ENCODE data around the gene SCGB2B2.

DNA sequence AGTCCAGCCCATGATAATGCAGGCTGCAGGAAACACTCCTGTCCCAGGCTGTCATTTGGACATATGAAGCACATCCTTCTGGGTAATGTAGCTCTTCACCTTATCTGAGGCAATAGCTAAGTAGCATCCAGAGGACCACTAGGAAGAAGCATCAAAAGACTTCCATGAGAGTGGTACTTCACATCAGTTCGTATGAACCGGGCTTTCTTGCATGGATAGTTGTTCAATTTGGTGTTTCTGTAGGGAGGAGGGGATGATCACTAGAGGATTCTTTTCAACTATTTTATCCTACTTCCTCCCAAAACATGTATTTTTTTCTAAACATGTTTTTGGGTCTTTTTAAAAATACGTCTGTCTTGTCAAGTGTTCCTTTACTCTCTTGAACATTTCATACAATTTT lies 13.4 kb upstream of the SCGB2B2 start:
- TF ChIP-seq, protein P1, sequence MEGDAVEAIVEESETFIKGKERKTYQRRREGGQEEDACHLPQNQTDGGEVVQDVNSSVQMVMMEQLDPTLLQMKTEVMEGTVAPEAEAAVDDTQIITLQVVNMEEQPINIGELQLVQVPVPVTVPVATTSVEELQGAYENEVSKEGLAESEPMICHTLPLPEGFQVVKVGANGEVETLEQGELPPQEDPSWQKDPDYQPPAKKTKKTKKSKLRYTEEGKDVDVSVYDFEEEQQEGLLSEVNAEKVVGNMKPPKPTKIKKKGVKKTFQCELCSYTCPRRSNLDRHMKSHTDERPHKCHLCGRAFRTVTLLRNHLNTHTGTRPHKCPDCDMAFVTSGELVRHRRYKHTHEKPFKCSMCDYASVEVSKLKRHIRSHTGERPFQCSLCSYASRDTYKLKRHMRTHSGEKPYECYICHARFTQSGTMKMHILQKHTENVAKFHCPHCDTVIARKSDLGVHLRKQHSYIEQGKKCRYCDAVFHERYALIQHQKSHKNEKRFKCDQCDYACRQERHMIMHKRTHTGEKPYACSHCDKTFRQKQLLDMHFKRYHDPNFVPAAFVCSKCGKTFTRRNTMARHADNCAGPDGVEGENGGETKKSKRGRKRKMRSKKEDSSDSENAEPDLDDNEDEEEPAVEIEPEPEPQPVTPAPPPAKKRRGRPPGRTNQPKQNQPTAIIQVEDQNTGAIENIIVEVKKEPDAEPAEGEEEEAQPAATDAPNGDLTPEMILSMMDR (IDR thresholded peaks at IDR 0.05) = no peak
- TF ChIP-seq POLR2A (IDR thresholded peaks at IDR 0.05) = no peak

Data from sigmoid colon (tissue), 3 donors.